Stimulated activated CD4-positive, alpha-beta T cell treated with anti-CD3 and anti-CD28 coated beads, TNF-alpha, amount 100 ng/mL, for 1 hour (primary cell): Measurements from ENCODE around the gene ZSWIM3.
A peak's percentile ranks its signal among the peaks of the same experiment; 100 is the strongest.
"Not testable (repeated sequence)": the region's sequence is repeated elsewhere in the genome, so short reads cannot be mapped to it uniquely, and the experiment has no call there.

Experiments
- DNase-seq, 3 donors: peaks; one replicate each; pipeline ENCODE4 v3.0.0-alpha.2; 2020; ENCODE audit warnings: low read depth in 3 of 3, low spot score in 1 of 3

ZSWIM3 gene

DNA sequence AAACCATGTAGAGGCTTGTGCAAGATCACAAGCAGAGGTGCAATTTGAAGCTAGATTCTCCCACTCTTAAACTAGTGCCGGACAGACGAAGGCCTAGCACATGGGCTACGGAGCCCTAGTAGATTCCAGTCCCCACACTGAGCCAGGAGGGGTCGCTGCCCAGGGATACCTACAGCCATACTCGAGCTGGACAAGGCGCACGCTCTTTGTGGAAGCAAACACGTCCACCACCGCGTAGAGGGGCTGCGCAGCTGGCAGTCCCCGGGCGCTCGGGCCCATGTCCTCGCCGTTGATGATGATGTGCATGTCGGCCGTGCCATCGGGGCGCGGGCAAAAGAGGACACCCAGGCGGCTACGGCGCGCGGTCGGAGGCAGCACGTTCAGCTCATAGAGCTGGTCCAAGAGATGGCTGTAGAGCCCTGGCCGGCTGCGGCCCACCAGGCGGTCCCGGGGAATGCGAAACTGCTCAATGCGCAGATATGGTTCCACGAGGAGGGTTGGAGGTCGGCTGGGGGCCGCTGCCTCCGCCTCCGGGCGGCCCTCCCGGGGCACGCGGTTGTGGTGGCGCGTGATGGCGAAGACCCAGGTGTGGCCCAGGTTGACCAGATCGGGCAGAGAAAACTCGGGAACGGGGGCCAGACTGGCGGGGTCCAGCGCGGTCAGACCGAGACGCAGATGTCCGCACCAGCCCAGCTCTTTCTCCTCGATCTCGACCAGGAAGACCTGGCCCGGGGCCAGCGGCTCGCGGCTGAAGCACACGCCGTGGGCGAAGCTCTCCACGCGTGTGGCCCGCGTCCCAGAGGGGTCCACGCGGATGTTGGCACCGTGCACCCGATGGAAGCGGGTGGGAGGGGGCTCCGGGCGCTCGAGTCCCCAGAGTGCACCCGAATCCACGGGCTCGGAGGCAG is 32.9 kb downstream of the ZSWIM3 start:
- peak in 1 of 3 donors; percentile 27 for DNase-seq

- DNase-seq: peak; percentile 60 to 79 (median 67)
Observed at GRCh38 chr20:45890985-45891983, 33.9 kb downstream of the ZSWIM3 start, which contains the start of the genes CTSA and NEURL2. TSS of gene CTSA (plus strand) at chr20:45891335. CDS start at chr20:45891569, 234 bp downstream. TSS of gene NEURL2 (minus strand) at chr20:45891208. CDS start at chr20:45890991, 217 bp downstream.

DNA sequence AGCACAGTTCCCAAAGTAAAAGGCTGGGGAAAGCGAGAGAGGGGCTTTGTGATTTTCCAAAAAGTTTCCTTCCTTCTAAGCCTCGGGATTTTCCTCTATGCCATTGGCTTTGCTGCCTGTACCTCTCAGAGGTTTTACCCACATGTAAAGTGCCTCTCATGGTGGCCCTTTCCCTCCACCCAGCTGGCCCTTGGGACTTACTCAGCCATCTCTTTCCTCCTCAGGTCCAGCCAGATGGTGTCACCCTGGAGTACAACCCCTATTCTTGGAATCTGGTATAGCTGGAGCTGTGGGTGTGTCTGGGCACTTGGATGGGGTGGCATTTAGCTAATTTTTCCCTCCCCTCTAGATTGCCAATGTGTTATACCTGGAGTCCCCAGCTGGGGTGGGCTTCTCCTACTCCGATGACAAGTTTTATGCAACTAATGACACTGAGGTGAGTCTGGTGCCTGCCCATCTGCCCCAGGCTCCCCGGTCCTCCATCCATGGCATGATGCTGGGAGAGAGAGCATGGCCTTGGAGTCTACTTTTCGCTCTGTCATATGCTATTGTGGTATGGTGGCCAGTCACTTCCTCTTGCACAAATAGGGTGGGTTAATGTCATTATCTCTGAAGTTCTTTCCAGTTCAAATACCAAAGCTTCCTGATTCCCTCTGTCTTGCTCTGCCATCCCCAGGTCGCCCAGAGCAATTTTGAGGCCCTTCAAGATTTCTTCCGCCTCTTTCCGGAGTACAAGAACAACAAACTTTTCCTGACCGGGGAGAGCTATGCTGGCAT is 34.8 kb downstream of the ZSWIM3 start:
- DNase-seq: no peak

DNA sequence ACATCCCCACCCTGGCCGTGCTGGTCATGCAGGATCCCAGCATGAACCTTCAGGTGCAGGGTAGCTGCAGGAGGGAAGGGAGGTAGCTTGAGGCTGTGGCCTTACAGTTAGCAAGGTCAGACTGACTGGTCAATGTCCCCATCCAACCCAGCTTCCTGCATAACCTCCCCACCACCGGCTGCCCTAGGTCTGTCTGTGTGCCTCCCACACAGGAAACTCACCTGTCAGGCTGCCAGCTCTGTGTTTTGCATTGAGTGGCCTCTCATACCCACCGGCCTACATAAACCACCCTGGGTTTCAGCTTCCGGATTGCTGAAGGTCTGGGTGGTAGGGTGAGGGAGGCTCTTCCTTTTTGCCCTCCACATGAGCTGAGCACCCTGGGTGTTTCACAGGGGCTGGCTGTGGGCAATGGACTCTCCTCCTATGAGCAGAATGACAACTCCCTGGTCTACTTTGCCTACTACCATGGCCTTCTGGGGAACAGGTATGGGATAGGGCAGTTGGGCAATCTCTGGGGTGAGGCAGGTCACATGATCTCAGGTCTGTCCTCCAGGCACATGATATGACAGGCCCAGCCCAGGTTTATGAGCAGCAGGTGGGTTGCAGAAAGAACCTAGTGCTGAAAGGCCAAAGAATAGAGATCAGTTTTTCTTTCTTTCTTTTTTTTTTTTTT is 35.5 kb downstream of the ZSWIM3 start:
- DNase-seq: no peak

DNA sequence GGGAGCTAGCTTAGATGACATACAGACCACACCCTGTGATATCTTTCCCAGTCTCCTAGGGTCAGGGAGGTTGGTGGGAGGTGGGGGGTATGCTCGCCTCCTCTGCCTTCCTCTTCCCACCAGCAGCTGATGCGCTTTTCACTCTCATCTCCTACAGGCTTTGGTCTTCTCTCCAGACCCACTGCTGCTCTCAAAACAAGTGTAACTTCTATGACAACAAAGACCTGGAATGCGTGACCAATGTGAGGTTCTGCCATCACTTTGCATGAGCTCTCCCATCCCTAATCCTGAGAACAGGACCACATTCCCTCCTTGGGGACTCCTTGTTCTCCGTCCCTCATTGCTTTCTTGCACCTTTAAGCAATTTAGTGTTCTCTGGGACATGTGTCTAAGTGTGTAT is 36.4 kb downstream of the ZSWIM3 start:
- DNase-seq: no peak

DNA sequence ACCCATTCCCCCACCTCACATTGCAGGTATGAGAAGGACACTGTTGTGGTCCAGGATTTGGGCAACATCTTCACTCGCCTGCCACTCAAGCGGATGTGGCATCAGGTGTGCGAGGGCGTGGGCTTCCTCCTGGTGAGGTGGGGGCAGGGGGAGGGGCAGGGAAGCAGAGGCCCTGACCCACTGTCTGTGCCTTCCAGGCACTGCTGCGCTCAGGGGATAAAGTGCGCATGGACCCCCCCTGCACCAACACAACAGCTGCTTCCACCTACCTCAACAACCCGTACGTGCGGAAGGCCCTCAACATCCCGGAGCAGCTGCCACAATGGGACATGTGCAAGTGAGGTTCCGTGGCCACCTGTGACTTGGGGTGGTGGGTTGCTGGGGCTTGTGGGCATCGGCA is 37.4 kb downstream of the ZSWIM3 start:
- DNase-seq: no peak

GRCh38 chr20:45896641-45897161 is 39.3 kb downstream of the ZSWIM3 start:
- DNase-seq: no peak

DNA sequence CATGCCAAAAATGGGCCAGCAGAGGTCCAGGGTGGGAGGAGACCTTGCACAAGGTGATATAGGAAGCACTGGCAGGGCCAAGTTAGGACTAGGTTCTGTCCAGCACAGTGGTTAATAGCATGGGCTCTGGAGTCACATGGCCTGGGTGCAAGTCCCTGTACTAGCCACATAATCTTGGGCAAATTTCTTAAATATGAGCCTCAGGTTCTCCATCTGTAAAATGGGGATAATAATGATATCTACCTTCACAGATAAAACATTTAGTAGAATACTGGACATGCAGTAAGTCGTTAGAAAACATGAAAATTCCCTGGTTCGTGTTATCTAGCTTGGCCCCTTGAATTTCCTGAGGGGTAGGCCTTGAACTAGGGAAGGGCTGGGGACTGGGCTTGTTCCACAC is 39.9 kb downstream of the ZSWIM3 start:
- no peak for DNase-seq

DNA sequence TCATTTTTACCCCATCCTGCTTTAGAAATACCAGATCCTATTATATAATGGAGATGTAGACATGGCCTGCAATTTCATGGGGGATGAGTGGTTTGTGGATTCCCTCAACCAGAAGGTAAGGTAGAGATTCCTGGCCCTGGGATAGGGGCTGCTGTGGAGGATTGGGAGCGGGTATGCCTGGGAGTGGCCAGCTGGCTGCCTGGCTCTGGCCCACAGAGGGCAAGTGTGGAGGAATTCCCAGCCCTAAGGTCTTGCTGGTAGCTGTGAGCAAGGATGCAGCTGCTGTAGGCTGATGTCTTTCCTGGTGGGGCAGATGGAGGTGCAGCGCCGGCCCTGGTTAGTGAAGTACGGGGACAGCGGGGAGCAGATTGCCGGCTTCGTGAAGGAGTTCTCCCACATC is 40.3 kb downstream of the ZSWIM3 start:
- DNase-seq: no peak

- no peak for DNase-seq
Observed at GRCh38 chr20:45898285-45898684, 40.9 kb downstream of the ZSWIM3 start.

- no peak for DNase-seq
Observed at GRCh38 chr20:45899046-45899835, 41.8 kb downstream of the ZSWIM3 start.

DNA sequence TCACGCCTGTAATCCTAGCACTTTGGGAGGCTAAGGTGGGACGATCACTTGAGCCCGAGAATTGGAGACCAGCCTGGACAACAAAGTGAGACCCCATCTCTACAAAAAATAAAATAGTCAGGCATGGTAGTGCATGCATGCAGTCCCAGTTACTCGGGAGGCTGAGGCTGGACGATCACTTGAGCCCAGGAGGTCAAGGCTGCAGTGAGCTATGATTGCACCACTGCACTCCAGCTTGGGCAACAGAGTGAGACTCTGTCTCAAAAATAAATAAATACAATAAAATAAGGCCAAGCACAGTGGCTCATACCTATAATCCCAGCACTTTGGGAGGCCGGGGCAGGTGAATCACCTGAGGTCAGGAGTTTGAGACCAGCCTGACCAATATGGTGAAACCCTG is 43.9 kb downstream of the ZSWIM3 start:
- not testable (repeated sequence) for DNase-seq

GRCh38 chr20:45902199-45902701 is 44.8 kb downstream of the ZSWIM3 start:
- DNase-seq: no peak

- DNase-seq: no peak
Observed at GRCh38 chr20:45904583-45905504, 47.4 kb downstream of the ZSWIM3 start.

- DNase-seq: no peak
Observed at GRCh38 chr20:45905505-45906079, 48.2 kb downstream of the ZSWIM3 start.

- no peak for DNase-seq
Observed at GRCh38 chr20:45907219-45907948, 50.0 kb downstream of the ZSWIM3 start.

- DNase-seq: no peak
Observed at GRCh38 chr20:45908084-45908483, 50.7 kb downstream of the ZSWIM3 start.
